A673 (cell line): ENCODE measurements around the gene SREBF2. TPM values are rescaled to one million over a fixed set of nuclear protein-coding genes. Genes with fewer than 3 reads are reported as not detected.

Experiments
- BruUV-seq: library from RNA; stranded (reverse); fragments of 400-500 nt; replicated peaks from 2 replicates; lab custom pipeline; 2021; lab: Mats Ljungman, UMichigan
- CTCF ChIA-PET: fragments of 300-600 bp; sonication (Branson Sonifier 250); formaldehyde crosslinking; loops from one replicate; lab custom pipeline; 2022; ENCODE audit warnings: antibody characterized with exemption; lab: Charles Lee
- POLR2A ChIA-PET: fragments of 300-600 bp; sonication (Branson Sonifier 250); formaldehyde crosslinking; loops from one replicate; lab custom pipeline; 2022; ENCODE audit warnings: antibody characterized with exemption; ENCODE audit not compliant: low non-redundant PET; lab: Charles Lee
- DNase-seq: peaks from one replicate; pipeline ENCODE4 v3.0.0-alpha.2; 2015; ENCODE audit warnings: low spot score
- H3K27ac ChIP-seq: fragments of 200-600 bp; sonication (generic); 2 replicates; pipeline ENCODE4 v1.5.1; 2016; ENCODE audit warnings: mixed run types, low read depth, mild to moderate bottlenecking, mixed read lengths, antibody characterized with exemption, low read length; ENCODE audit not compliant: poor library complexity, severe bottlenecking
- H3K27me3 ChIP-seq: fragments of 200-600 bp; sonication (generic); replicated peaks from 2 replicates; pipeline ENCODE4 v1.6.1; 2017; ENCODE audit warnings: mixed run types, low read depth, mild to moderate bottlenecking, mixed read lengths, antibody characterized with exemption, low read length; ENCODE audit not compliant: insufficient read depth, poor library complexity
- H3K36me3 ChIP-seq: fragments of 200-600 bp; sonication (generic); 2 replicates; pipeline ENCODE4 v1.6.1; 2016; ENCODE audit warnings: mixed run types, mild to moderate bottlenecking, mixed read lengths, antibody characterized with exemption, low read length; ENCODE audit not compliant: insufficient read depth, poor library complexity, severe bottlenecking
- H3K4me1 ChIP-seq: fragments of 200-600 bp; sonication (generic); 2 replicates; pipeline ENCODE4 v1.6.1; 2017; ENCODE audit warnings: mixed run types, mild to moderate bottlenecking, mixed read lengths, antibody characterized with exemption, low read length; ENCODE audit not compliant: insufficient read depth, poor library complexity, severe bottlenecking
- H3K4me3 ChIP-seq: fragments of 200-600 bp; sonication (generic); 2 replicates; pipeline ENCODE4 v1.5.1; 2016; ENCODE audit warnings: low read depth, mixed run types, mild to moderate bottlenecking, mixed read lengths, low read length; ENCODE audit not compliant: poor library complexity, severe bottlenecking
- H3K9me3 ChIP-seq: fragments of 200-600 bp; sonication (generic); 2 replicates; pipeline ENCODE4 v1.6.1; 2016; ENCODE audit warnings: mixed run types, low read depth, mild to moderate bottlenecking, mixed read lengths, antibody characterized with exemption, low read length; ENCODE audit not compliant: poor library complexity, severe bottlenecking
- EZH2 ChIP-seq: fragments of 200-600 bp; sonication (generic); IDR thresholded peaks from 2 replicates; pipeline ENCODE4 v1.6.1; 2017; ENCODE audit warnings: borderline replicate concordance, low read depth, mild to moderate bottlenecking, mixed read lengths, antibody characterized with exemption, low read length; ENCODE audit not compliant: poor library complexity, severe bottlenecking
- intact Hi-C: fragments of 100-400 bp; cut with micrococcal nuclease; formaldehyde crosslinking; loops from one replicate; pipeline ENCODE4 v1.10.0; 2022; ENCODE audit not compliant: unreplicated experiment
- total RNA-seq: library from RNA; stranded (reverse); gene quantifications from 2 replicates; pipeline ENCODE4 v1.2.3, GENCODE V29; 2021
- TF ChIP-seq, protein P1 (sequence below): fragments of 300-800, 200-600 bp; sonication (generic); conservative IDR thresholded peaks from 2 replicates; pipeline ENCODE4 v1.5.1; 2017; ENCODE audit warnings: low read depth, mild to moderate bottlenecking, antibody characterized with exemption, low read length, moderate library complexity, mixed read lengths

The SREBF2 gene
- total RNA-seq, 1 experiment from 2014 or later, result 141 TPM

DNA sequence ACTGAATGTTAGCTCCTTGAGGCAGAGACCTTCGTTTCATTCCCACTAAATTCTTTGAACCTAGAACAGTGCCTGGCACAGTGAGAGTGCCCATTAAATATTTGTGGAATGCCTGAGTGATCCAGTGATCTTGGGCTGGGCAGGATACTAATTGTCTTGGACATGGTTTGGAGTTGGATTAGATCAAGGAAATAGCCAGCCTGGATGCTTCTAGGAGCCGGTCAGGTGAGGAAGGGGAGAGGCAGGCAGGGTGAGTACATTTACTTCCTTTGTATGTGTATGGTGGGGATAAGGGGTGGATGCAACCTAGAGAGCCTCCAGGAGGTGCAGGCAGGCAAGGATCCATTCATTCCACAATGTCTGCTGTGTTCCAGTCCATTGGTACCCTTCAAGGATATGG is 3.6 kb downstream of the SREBF2 start:
- Histone ChIP-seq H3K27ac (peak overlapping the region; percentile 65), H3K27me3 (no peaks in the 10 kb centered on the region), H3K4me3 (no peak overlapping the region), H3K36me3 (peaks cover 63% of the 10 kb centered on the region), H3K4me1 (peaks cover 23% of the 10 kb centered on the region), H3K9me3 (peaks cover 5% of the 10 kb centered on the region)
- CTCF ChIA-PET, result no interaction called here
- no TSS peak for BruUV-seq
- POLR2A ChIA-PET, result interaction anchor here (0.6 kb wide), 1 partner anchor 90 kb away, joined by 4 read pairs; the partner anchor contains the start of gene TNFRSF13C
- DNase-seq, result no peak
- TF ChIP-seq, protein P1, sequence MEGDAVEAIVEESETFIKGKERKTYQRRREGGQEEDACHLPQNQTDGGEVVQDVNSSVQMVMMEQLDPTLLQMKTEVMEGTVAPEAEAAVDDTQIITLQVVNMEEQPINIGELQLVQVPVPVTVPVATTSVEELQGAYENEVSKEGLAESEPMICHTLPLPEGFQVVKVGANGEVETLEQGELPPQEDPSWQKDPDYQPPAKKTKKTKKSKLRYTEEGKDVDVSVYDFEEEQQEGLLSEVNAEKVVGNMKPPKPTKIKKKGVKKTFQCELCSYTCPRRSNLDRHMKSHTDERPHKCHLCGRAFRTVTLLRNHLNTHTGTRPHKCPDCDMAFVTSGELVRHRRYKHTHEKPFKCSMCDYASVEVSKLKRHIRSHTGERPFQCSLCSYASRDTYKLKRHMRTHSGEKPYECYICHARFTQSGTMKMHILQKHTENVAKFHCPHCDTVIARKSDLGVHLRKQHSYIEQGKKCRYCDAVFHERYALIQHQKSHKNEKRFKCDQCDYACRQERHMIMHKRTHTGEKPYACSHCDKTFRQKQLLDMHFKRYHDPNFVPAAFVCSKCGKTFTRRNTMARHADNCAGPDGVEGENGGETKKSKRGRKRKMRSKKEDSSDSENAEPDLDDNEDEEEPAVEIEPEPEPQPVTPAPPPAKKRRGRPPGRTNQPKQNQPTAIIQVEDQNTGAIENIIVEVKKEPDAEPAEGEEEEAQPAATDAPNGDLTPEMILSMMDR, result no peak
- intact Hi-C loops, result no loop called here

DNA sequence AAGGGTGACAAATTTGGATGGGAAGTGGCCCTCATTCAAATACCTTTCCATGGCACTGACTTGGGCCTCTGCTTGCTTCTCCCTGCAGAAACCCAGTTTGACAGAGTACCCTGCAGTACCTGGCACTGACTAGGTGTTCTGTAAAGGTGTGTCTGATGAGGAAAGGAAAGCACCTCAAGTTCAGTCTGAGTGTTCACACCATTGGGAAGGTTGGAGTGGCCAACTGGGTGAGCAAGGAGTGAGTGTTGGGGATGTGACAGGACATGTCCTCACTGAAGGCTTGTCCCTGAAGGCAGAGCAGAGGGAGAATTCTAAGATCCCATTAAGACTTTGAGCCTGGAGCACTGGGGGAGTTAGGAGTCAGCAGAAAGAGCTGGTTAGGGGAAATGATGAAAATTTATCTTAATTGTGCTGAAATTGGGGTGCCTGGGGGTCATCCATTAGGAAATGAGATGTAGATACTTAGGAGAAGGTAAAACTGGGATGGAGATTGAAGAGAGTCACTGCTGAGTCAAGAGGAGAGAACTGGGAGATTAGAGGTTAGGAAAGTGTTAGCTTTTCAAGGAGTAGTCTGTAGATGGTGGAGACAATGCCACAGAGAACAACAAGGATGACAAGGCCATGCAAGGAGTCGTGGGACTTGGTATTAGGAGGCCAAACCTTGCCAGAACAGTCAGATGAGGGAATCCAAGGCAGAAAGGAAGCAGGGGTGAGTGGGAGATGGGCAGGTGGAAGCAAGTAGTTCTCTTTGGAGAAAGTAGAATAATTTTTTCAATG is 6.1 kb downstream of the SREBF2 start:
- no peak for TF ChIP-seq EZH2
- TF ChIP-seq, protein P1, result no peak
- no peak overlapping the region for H3K4me3 ChIP-seq
- no peaks in the 10 kb centered on the region for H3K27me3 ChIP-seq
- H3K9me3 ChIP-seq, result no peaks in the 10 kb centered on the region
- CTCF ChIA-PET, result no interaction called here
- H3K4me1 ChIP-seq, result peaks cover 20% of the 10 kb centered on the region
- intact Hi-C loops, result no loop called here
- no TSS peak for BruUV-seq
- POLR2A ChIA-PET, result interaction anchor here (0.6 kb wide), 2 partner anchors 28 to 154 kb away, joined by 3 to 16 read pairs; no protein-coding TSS in a partner anchor
- no peak for DNase-seq
- H3K27ac ChIP-seq, result peak overlapping the region; percentile 35
- H3K36me3 ChIP-seq, result peaks cover 75% of the 10 kb centered on the region

- no TSS peak for BruUV-seq
- POLR2A ChIA-PET, result no interaction called here
- peaks cover 70% of the 10 kb centered on the region for H3K36me3 ChIP-seq
- no peak for DNase-seq
- TF ChIP-seq, protein P1, result no peak
- no peak for TF ChIP-seq EZH2
- H3K4me3 ChIP-seq, result no peak overlapping the region
- CTCF ChIA-PET, result interaction anchor here (0.5 kb wide), 1 partner anchor 35 kb away, joined by 6 read pairs; no protein-coding TSS in a partner anchor
- H3K9me3 ChIP-seq, result no peaks in the 10 kb centered on the region
- peak overlapping the region; percentile 14 for H3K27ac ChIP-seq
- no peaks in the 10 kb centered on the region for H3K27me3 ChIP-seq
- peaks cover 30% of the 10 kb centered on the region for H3K4me1 ChIP-seq
- intact Hi-C loops, result no loop called here
Measured at GRCh38 chr22:41840216-41840615, 7.3 kb downstream of the SREBF2 start.
